ENCODE data around the gene BCL2.

GRCh38 chr18:63244607-63245006 lies 75.0 kb downstream of the BCL2 start:
- no peak for TF ChIP-seq ZC3H4 (CRISPR knock-in tag; IDR thresholded peaks at IDR 0.05; ENCODE audit: borderline replicate concordance)
- no peak for TF ChIP-seq ATF7 (IDR thresholded peaks at IDR 0.05)
- TF ChIP-seq NFE2 (IDR thresholded peaks at IDR 0.05; ENCODE audit: low read depth): no peak
- no peak for TF ChIP-seq EP300 (IDR thresholded peaks at IDR 0.05; ENCODE audit: low read length)
- no peak for TF ChIP-seq FOXP4 (CRISPR knock-in tag; IDR thresholded peaks at IDR 0.05; ENCODE audit: borderline replicate concordance)
- no peak for TF ChIP-seq CTCF (IDR thresholded peaks at IDR 0.05 in 2 of 3, conservative IDR thresholded peaks at IDR 0.05 in 1 of 3; ENCODE audit: insufficient read depth in 2 of 3, low read depth in 1 of 3, low read length in 3 of 3)
- TF ChIP-seq MCM2 (IDR thresholded peaks at IDR 0.05; ENCODE audit: low read depth): no peak
- no peak for TF ChIP-seq FOSL1 (tag; conservative IDR thresholded peaks at IDR 0.05)
- TF ChIP-seq NFATC3 (IDR thresholded peaks at IDR 0.05): no peak
- TF ChIP-seq ZBTB17 (CRISPR knock-in tag; IDR thresholded peaks at IDR 0.05): no peak
- TF ChIP-seq ZBTB7A (IDR thresholded peaks at IDR 0.05; ENCODE audit: borderline replicate concordance, control insufficient read depth, low read depth, low read length): no peak

All from K562 (cell line).